HG03378 (cell line): ENCODE data around the gene ASB7.
"Not testable (repeated sequence)": the region's sequence is repeated elsewhere in the genome, so short reads cannot be mapped to it uniquely, and the experiment has no call there.

ENCODE experiments used
- ATAC-seq: cut with Tn5 transposase; IDR thresholded peaks from one replicate; pipeline ENCODE4 v1.9.1; 2021; ENCODE audit warnings: mild to moderate bottlenecking, moderate library complexity; ENCODE audit not compliant: unreplicated experiment

The ASB7 gene

GRCh38 chr15:100602064-100602822 lies at the start of gene ASB7, which contains the start of gene LINS1:
TSS of gene ASB7 (plus strand) at chr15:100602589. CDS start at chr15:100612217, 9,628 bp downstream.
TSS of gene LINS1 (minus strand) at chr15:100602184. CDS start at chr15:100580842, 21,342 bp downstream.
- ATAC-seq, result peak; percentile 90

- ATAC-seq, result no peak
Observed at GRCh38 chr15:100553468-100553867, 48.9 kb upstream of the ASB7 start.

GRCh38 chr15:100558771-100559254 lies 43.6 kb upstream of the ASB7 start:
- no peak for ATAC-seq

- ATAC-seq, result no peak
Observed at GRCh38 chr15:100559330-100559729, 43.1 kb upstream of the ASB7 start.

- no peak for ATAC-seq
Observed at GRCh38 chr15:100560323-100560722, 42.1 kb upstream of the ASB7 start.

- no peak for ATAC-seq
Observed at GRCh38 chr15:100565591-100565990, 36.8 kb upstream of the ASB7 start.

GRCh38 chr15:100566850-100567628 lies 35.4 kb upstream of the ASB7 start:
- ATAC-seq, result no peak

- no peak for ATAC-seq
Observed at GRCh38 chr15:100569391-100569790, 33.0 kb upstream of the ASB7 start.

GRCh38 chr15:100570275-100570674 lies 32.1 kb upstream of the ASB7 start:
- ATAC-seq, result no peak

GRCh38 chr15:100570735-100571313 lies 31.6 kb upstream of the ASB7 start:
- ATAC-seq, result no peak

GRCh38 chr15:100571592-100572167 lies 30.7 kb upstream of the ASB7 start:
- no peak for ATAC-seq

GRCh38 chr15:100572362-100572983 lies 29.9 kb upstream of the ASB7 start:
- no peak for ATAC-seq

GRCh38 chr15:100573526-100573925 lies 28.9 kb upstream of the ASB7 start:
- ATAC-seq, result no peak

GRCh38 chr15:100580414-100580813 lies 22.0 kb upstream of the ASB7 start:
- ATAC-seq, result no peak

- ATAC-seq, result no peak
Observed at GRCh38 chr15:100588638-100589242, 13.6 kb upstream of the ASB7 start.

- ATAC-seq, result not testable (repeated sequence)
Observed at GRCh38 chr15:100591163-100591562, 11.2 kb upstream of the ASB7 start.

- ATAC-seq, result no peak
Observed at GRCh38 chr15:100591835-100592234, 10.6 kb upstream of the ASB7 start.

- no peak for ATAC-seq
Observed at GRCh38 chr15:100592898-100593297, 9.5 kb upstream of the ASB7 start.

GRCh38 chr15:100593431-100593830 lies 9.0 kb upstream of the ASB7 start:
- no peak for ATAC-seq

GRCh38 chr15:100595964-100596363 lies 6.4 kb upstream of the ASB7 start:
- no peak for ATAC-seq
